H9 (cell line): ENCODE results near the gene ASTN2. TPM values are rescaled to one million over a fixed set of nuclear protein-coding genes. Genes with fewer than 3 reads are reported as not detected.

Source experiments
- DNase-seq: peaks from one replicate; pipeline ENCODE4 v3.0.0-alpha.2; 2017
- H2AFZ ChIP-seq: one replicate; pipeline ENCODE4 v1.6.1; 2013; ENCODE audit warnings: mild to moderate bottlenecking, low read length, control low read depth, moderate library complexity
- H2AK5ac ChIP-seq: 2 replicates; pipeline ENCODE4 v1.6.1; 2013; ENCODE audit warnings: low read length, control low read depth, mixed read lengths; ENCODE audit not compliant: insufficient read length
- H2BK120ac ChIP-seq: one replicate; pipeline ENCODE4 v1.6.1; 2013; ENCODE audit warnings: low read depth, mild to moderate bottlenecking, low read length, control low read depth, inconsistent platforms; ENCODE audit not compliant: poor library complexity, severe bottlenecking
- H2BK12ac ChIP-seq: 2 replicates; pipeline ENCODE4 v1.6.1; 2013; ENCODE audit warnings: low read length, control low read depth, mixed read lengths, low read depth; ENCODE audit not compliant: insufficient read length
- H2BK15ac ChIP-seq: 2 replicates; pipeline ENCODE4 v1.6.1; 2013; ENCODE audit warnings: low read depth, low read length, control low read depth
- H2BK20ac ChIP-seq: one replicate; pipeline ENCODE4 v1.6.1; 2013; ENCODE audit warnings: low read depth, mild to moderate bottlenecking, low read length, control low read depth, inconsistent platforms; ENCODE audit not compliant: poor library complexity, severe bottlenecking
- H2BK5ac ChIP-seq: 2 replicates; pipeline ENCODE4 v1.6.1; 2013; ENCODE audit warnings: low read length, control low read depth, mixed read lengths; ENCODE audit not compliant: insufficient read length
- H3K14ac ChIP-seq: 2 replicates; pipeline ENCODE4 v1.6.1; 2013; ENCODE audit warnings: low read length, control low read depth; ENCODE audit not compliant: insufficient read depth
- H3K18ac ChIP-seq: 2 replicates; pipeline ENCODE4 v1.6.1; 2013; ENCODE audit warnings: low read depth, mild to moderate bottlenecking, mixed read lengths, low read length, control low read depth; ENCODE audit not compliant: insufficient read length
- H3K23ac ChIP-seq: 2 replicates; pipeline ENCODE4 v1.6.1; 2013; ENCODE audit warnings: low read length, control low read depth, mixed read lengths, low read depth; ENCODE audit not compliant: insufficient read length
- H3K23me2 ChIP-seq: 2 replicates; pipeline ENCODE4 v1.6.1; 2013; ENCODE audit warnings: low read depth, mild to moderate bottlenecking, mixed read lengths, low read length, control low read depth; ENCODE audit not compliant: insufficient read length, poor library complexity, severe bottlenecking
- H3K27ac ChIP-seq: 2 replicates; pipeline ENCODE4 v1.5.1; 2013; ENCODE audit warnings: low read length, control low read depth, mixed read lengths, low read depth; ENCODE audit not compliant: insufficient read length
- H3K27me3 ChIP-seq: 2 replicates; pipeline ENCODE4 v1.6.1; 2013; ENCODE audit warnings: low read length, control low read depth, inconsistent platforms; ENCODE audit not compliant: insufficient read depth
- H3K4ac ChIP-seq: 2 replicates; pipeline ENCODE4 v1.6.1; 2013; ENCODE audit warnings: low read depth, mild to moderate bottlenecking, control low read depth, inconsistent platforms, low read length, moderate library complexity
- H3K4me1 ChIP-seq: 2 replicates; pipeline ENCODE4 v1.6.1; 2013; ENCODE audit warnings: low read length, control low read depth, inconsistent platforms; ENCODE audit not compliant: insufficient read depth
- H3K4me2 ChIP-seq: 2 replicates; pipeline ENCODE4 v1.6.1; 2013; ENCODE audit warnings: low read length, control low read depth, mixed read lengths; ENCODE audit not compliant: insufficient read length, insufficient read depth
- H3K56ac ChIP-seq: 2 replicates; pipeline ENCODE4 v1.6.1; 2013; ENCODE audit warnings: low read depth, mild to moderate bottlenecking, mixed read lengths, low read length, control low read depth; ENCODE audit not compliant: insufficient read length
- H3K79me1 ChIP-seq: 2 replicates; pipeline ENCODE4 v1.6.1; 2013; ENCODE audit warnings: low read depth, mild to moderate bottlenecking, moderate library complexity, low read length, control low read depth, inconsistent platforms; ENCODE audit not compliant: insufficient read depth, poor library complexity, severe bottlenecking
- H3K79me2 ChIP-seq: 2 replicates; pipeline ENCODE4 v1.6.1; 2013; ENCODE audit warnings: low read length, control low read depth, inconsistent platforms; ENCODE audit not compliant: insufficient read depth
- H3K9ac ChIP-seq: 2 replicates; pipeline ENCODE4 v1.6.1; 2013; ENCODE audit warnings: low read length, control low read depth, mixed read lengths; ENCODE audit not compliant: insufficient read length; ENCODE audit errors: extremely low read depth
- H3K9me3 ChIP-seq: one replicate; pipeline ENCODE4 v1.6.1; 2013; ENCODE audit warnings: low read depth, low read length, inconsistent platforms; ENCODE audit not compliant: control insufficient read depth
- H3T11ph ChIP-seq: one replicate; pipeline ENCODE4 v1.6.1; 2013; ENCODE audit warnings: mild to moderate bottlenecking, low read length, control low read depth, inconsistent platforms
- H4K20me1 ChIP-seq: one replicate; pipeline ENCODE4 v1.6.1; 2013; ENCODE audit not compliant: control insufficient read depth, insufficient read length, insufficient read depth
- H4K5ac ChIP-seq: 2 replicates; pipeline ENCODE4 v1.6.1; 2013; ENCODE audit warnings: low read depth, mild to moderate bottlenecking, mixed read lengths, low read length, control low read depth; ENCODE audit not compliant: insufficient read length
- H4K8ac ChIP-seq: replicated peaks from 2 replicates; pipeline ENCODE4 v1.6.1; 2013; ENCODE audit warnings: low read length, control low read depth, mixed read lengths, low read depth; ENCODE audit not compliant: insufficient read length
- H4K91ac ChIP-seq: 2 replicates; pipeline ENCODE4 v1.6.1; 2013; ENCODE audit warnings: low read depth, mild to moderate bottlenecking, moderate library complexity, mixed read lengths, low read length, control low read depth; ENCODE audit not compliant: insufficient read length
- H3K27ac Mint-ChIP-seq, 3 experiments: 2 replicates in 2 of 3; 3 replicates in 1 of 3; pipeline ENCODE4 v1.8.0; 2020 to 2021; ENCODE audit warnings: mixed read lengths in 3 of 3, mild to moderate bottlenecking in 1 of 3, moderate library complexity in 1 of 3
- H3K27me3 Mint-ChIP-seq: 2 replicates; pipeline ENCODE4 v1.8.0; 2021; ENCODE audit warnings: low read depth, mild to moderate bottlenecking, moderate library complexity, mixed read lengths
- H3K36me3 Mint-ChIP-seq, 3 experiments: 2 replicates in 2 of 3; 3 replicates in 1 of 3; pipeline ENCODE4 v1.8.0; 2020 to 2021; ENCODE audit warnings: low read depth in 3 of 3, mixed read lengths in 3 of 3; ENCODE audit not compliant: insufficient read depth in 1 of 3
- H3K4me1 Mint-ChIP-seq, 2 experiments: 2 replicates each; pipeline ENCODE4 v1.8.0; 2020; ENCODE audit warnings: mixed read lengths in 2 of 2
- H3K4me3 Mint-ChIP-seq, 2 experiments: 2 replicates in 1 of 2; 3 replicates in 1 of 2; pipeline ENCODE4 v1.8.0; 2020 to 2021; ENCODE audit warnings: mild to moderate bottlenecking in 2 of 2, mixed read lengths in 2 of 2, moderate library complexity in 1 of 2
- H3K9me3 Mint-ChIP-seq, 2 experiments: 2 replicates in 1 of 2; 3 replicates in 1 of 2; pipeline ENCODE4 v1.8.0; 2020; ENCODE audit warnings: mild to moderate bottlenecking in 2 of 2, mixed read lengths in 2 of 2, moderate library complexity in 1 of 2
- CTCF ChIP-seq: fragments of 200-600 bp; sonication (generic); conservative IDR thresholded peaks from 3 replicates; pipeline ENCODE4 v1.8.0; 2021; ENCODE audit warnings: antibody characterized with exemption, mild to moderate bottlenecking
- WGBS: extraction: QIAGEN DNeasy Blood & Tissue Kit; methylation state at CpG from one replicate; pipeline ENCODE4 v1.1.7; 2013; ENCODE audit warnings: missing lambda C conversion rate, low lambda C conversion rate, mixed read lengths; ENCODE audit not compliant: insufficient read length; ENCODE audit errors: extremely low coverage; 5-methylcytosine and 5-hydroxymethylcytosine counted together
- total RNA-seq: library from RNA; stranded (reverse); gene quantifications from 2 replicates; pipeline ENCODE4 v1.2.1, GENCODE V29; 2021

ASTN2 gene
- total RNA-seq, 1 experiment from 2014 or later, result 9.7 TPM

- H4K20me1 ChIP-seq, result no peaks in the 10 kb centered on the region
- Mint-ChIP-seq H3K36me3 (peaks cover 0 to 8% (median 4%) of the 10 kb centered on the region in 3 experiments; a peak in 4 of 7 replicates), H3K4me3 (no peak overlapping the region), H3K27ac (no peak overlapping the region), H3K9me3 (no peaks in the 10 kb centered on the region), H3K4me1 (peaks cover 0 to 3% of the 10 kb centered on the region in 2 experiments; a peak in 1 of 4 replicates), H3K27me3 (no peaks in the 10 kb centered on the region)
- H3T11ph ChIP-seq, result no peak overlapping the region
- TF ChIP-seq CTCF, result no peak
- no peak overlapping the region for H2BK12ac ChIP-seq
- no peak overlapping the region for H4K91ac ChIP-seq
- no peak overlapping the region for H4K8ac ChIP-seq
- DNase-seq, result no peak
- H3K4me1 ChIP-seq, result no peaks in the 10 kb centered on the region
- H3K79me1 ChIP-seq, result no peaks in the 10 kb centered on the region
- no peaks in the 10 kb centered on the region for H3K27me3 ChIP-seq
- H2BK20ac ChIP-seq, result no peak overlapping the region
- H4K5ac ChIP-seq, result no peak overlapping the region
- H3K56ac ChIP-seq, result no peak overlapping the region
- no peak overlapping the region for H2AK5ac ChIP-seq
- H3K4ac ChIP-seq, result no peak overlapping the region
- H3K9me3 ChIP-seq, result no peaks in the 10 kb centered on the region
- H3K23ac ChIP-seq, result no peak overlapping the region
- WGBS, result no CpG with 5 or more reads among the region's 2 CpGs
- H3K4me2 ChIP-seq, result no peak overlapping the region
- no peak overlapping the region for H3K27ac ChIP-seq
- no peaks in the 10 kb centered on the region for H3K79me2 ChIP-seq
- no peak overlapping the region for H2BK15ac ChIP-seq
- no peak overlapping the region for H3K9ac ChIP-seq
- H3K23me2 ChIP-seq, result no peaks in the 10 kb centered on the region
- H2AFZ ChIP-seq, result no peak overlapping the region
- H2BK5ac ChIP-seq, result no peak overlapping the region
- no peak overlapping the region for H3K18ac ChIP-seq
- H2BK120ac ChIP-seq, result no peak overlapping the region
- H3K14ac ChIP-seq, result no peak overlapping the region
Observed at GRCh38 chr9:116425244-116425643, 989.6 kb downstream of the ASTN2 start.
